Fibroblast of lung (primary cell): ENCODE data around the gene SIGMAR1. TPM values are rescaled to one million over a fixed set of nuclear protein-coding genes. Genes with fewer than 3 reads are reported as not detected.

ENCODE experiments used
- DNase-seq, 2 donors: peaks; one replicate each; pipeline versions ENCODE4 v3.0.0 to v3.0.0-alpha.2; 2010; ENCODE audit warnings: low read depth in 2 of 2
- H2AFZ ChIP-seq: 2 replicates; pipeline ENCODE4 v1.5.1; 2012; ENCODE audit warnings: low read length, control low read depth, inconsistent platforms
- H3K27ac ChIP-seq: 2 replicates; pipeline ENCODE4 v1.5.1; 2011; ENCODE audit warnings: low read length, control low read depth; ENCODE audit not compliant: insufficient read depth
- H3K27me3 ChIP-seq: 2 replicates; pipeline ENCODE4 v1.5.1; 2011; ENCODE audit warnings: mild to moderate bottlenecking, low read length; ENCODE audit not compliant: control insufficient read depth, insufficient read depth
- H3K36me3 ChIP-seq: 2 replicates; pipeline ENCODE4 v1.5.1; 2011; ENCODE audit warnings: low read length; ENCODE audit not compliant: control insufficient read depth, insufficient read depth
- H3K4me1 ChIP-seq: 2 replicates; pipeline ENCODE4 v1.5.1; 2011; ENCODE audit warnings: low read length; ENCODE audit not compliant: control insufficient read depth, insufficient read depth; ENCODE audit errors: extremely low read depth
- H3K4me2 ChIP-seq: 2 replicates; pipeline ENCODE4 v1.5.1; 2011; ENCODE audit warnings: low read length, control low read depth; ENCODE audit not compliant: insufficient read depth; ENCODE audit errors: extremely low read depth
- H3K4me3 ChIP-seq, 4 experiments: fragments of 200-600 bp in 1 of 4; sonication (generic) in 1 of 4; replicated peaks in 1 of 4; 2 replicates each; pipeline ENCODE4 v1.5.1; 2011 to 2016; ENCODE audit warnings: low read length in 4 of 4, low read depth in 3 of 4, mild to moderate bottlenecking in 3 of 4, control low read depth in 2 of 4, inconsistent platforms in 1 of 4, mixed read lengths in 1 of 4; ENCODE audit not compliant: insufficient read depth in 1 of 4; ENCODE audit errors: control extremely low read depth in 1 of 4
- H3K79me2 ChIP-seq: 2 replicates; pipeline ENCODE4 v1.5.1; 2012; ENCODE audit warnings: mild to moderate bottlenecking, low read length, inconsistent platforms; ENCODE audit not compliant: control insufficient read depth, insufficient read depth
- H3K9ac ChIP-seq: 2 replicates; pipeline ENCODE4 v1.5.1; 2011; ENCODE audit warnings: mild to moderate bottlenecking, low read length, control low read depth; ENCODE audit not compliant: insufficient read depth
- H3K9me3 ChIP-seq: 2 replicates; pipeline ENCODE4 v1.5.1; 2012; ENCODE audit warnings: low read depth, low read length; ENCODE audit not compliant: control insufficient read depth, insufficient read depth
- H4K20me1 ChIP-seq: 2 replicates; pipeline ENCODE4 v1.5.1; 2011; ENCODE audit warnings: low read length; ENCODE audit not compliant: control insufficient read depth, insufficient read depth; ENCODE audit errors: extremely low read depth
- EZH2 ChIP-seq: IDR thresholded peaks from 2 replicates; pipeline ENCODE4 v1.5.1; 2012; ENCODE audit warnings: low read length, control low read depth, mild to moderate bottlenecking; ENCODE audit errors: missing control alignments
- polyA plus RNA-seq, 2 donors: library from polyadenylated mRNA; depleted of rRNA in 1 of 2; stranded (reverse) in 1 of 2; unstranded in 1 of 2; fragments of >200 nt; gene quantifications; 2 replicates each; pipeline ENCODE4 v1.2.1, GENCODE V29; 2011 to 2012; ENCODE audit warnings: missing spikeins in 1 of 2
- total RNA-seq: library from RNA; depleted of rRNA; stranded (reverse); fragments of >200 nt; gene quantifications from 2 replicates; pipeline ENCODE4 v1.2.1, GENCODE V29; 2014
- TF ChIP-seq, protein P1 (sequence below), 2 donors: IDR thresholded peaks in 1 of 2; conservative IDR thresholded peaks in 1 of 2; 1 replicate in 1 of 2; 2 replicates in 1 of 2; pipeline ENCODE4 v1.5.1; 2011 to 2012; ENCODE audit warnings: low read length in 2 of 2, control low read depth in 1 of 2, inconsistent platforms in 1 of 2, low read depth in 1 of 2, mild to moderate bottlenecking in 1 of 2

The SIGMAR1 gene
- total and polyA plus RNA-seq, 2 donors (not counting 1 experiment from before 2014, with no cell fraction given) = 52.5 to 61.2 TPM

DNA sequence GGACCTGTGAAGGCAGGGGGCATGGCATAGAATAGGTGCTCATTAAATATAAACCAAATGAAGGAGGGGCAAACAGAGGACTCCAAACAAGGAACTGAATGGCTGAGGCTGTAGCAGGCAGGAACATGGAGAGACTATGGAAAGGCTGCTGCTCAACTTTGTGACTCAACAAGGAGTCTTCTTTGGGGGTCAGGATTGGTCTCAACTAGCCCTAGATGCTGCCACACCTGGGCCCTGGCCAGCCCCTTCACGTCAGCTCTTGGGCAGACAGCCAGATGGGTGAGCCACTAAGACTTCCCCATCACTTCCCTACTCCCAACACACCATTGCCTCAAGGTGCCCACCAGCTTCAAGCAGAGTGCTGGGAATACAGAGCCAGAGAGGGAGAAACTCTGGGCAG, 36.7 kb downstream of the SIGMAR1 start:
- H2AFZ ChIP-seq = no peak overlapping the region
- DNase-seq = no peak
- H3K36me3 ChIP-seq = no peaks in the 10 kb centered on the region
- H4K20me1 ChIP-seq = peaks cover 2% of the 10 kb centered on the region
- H3K4me2 ChIP-seq = no peak overlapping the region
- H3K27me3 ChIP-seq = peaks cover 8% of the 10 kb centered on the region
- no peak overlapping the region for H3K27ac ChIP-seq
- H3K9ac ChIP-seq = no peak overlapping the region
- H3K79me2 ChIP-seq = no peaks in the 10 kb centered on the region
- no peak overlapping the region for H3K4me3 ChIP-seq
- H3K4me1 ChIP-seq = no peaks in the 10 kb centered on the region
- TF ChIP-seq, protein P1, sequence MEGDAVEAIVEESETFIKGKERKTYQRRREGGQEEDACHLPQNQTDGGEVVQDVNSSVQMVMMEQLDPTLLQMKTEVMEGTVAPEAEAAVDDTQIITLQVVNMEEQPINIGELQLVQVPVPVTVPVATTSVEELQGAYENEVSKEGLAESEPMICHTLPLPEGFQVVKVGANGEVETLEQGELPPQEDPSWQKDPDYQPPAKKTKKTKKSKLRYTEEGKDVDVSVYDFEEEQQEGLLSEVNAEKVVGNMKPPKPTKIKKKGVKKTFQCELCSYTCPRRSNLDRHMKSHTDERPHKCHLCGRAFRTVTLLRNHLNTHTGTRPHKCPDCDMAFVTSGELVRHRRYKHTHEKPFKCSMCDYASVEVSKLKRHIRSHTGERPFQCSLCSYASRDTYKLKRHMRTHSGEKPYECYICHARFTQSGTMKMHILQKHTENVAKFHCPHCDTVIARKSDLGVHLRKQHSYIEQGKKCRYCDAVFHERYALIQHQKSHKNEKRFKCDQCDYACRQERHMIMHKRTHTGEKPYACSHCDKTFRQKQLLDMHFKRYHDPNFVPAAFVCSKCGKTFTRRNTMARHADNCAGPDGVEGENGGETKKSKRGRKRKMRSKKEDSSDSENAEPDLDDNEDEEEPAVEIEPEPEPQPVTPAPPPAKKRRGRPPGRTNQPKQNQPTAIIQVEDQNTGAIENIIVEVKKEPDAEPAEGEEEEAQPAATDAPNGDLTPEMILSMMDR (conservative IDR thresholded peaks at IDR 0.05 in 1 of 2, IDR thresholded peaks at IDR 0.05 in 1 of 2; ENCODE audit: low read depth in 1 of 2, low read length in 2 of 2) = no peak
- TF ChIP-seq EZH2 = no peak
- H3K9me3 ChIP-seq = no peaks in the 10 kb centered on the region

DNA sequence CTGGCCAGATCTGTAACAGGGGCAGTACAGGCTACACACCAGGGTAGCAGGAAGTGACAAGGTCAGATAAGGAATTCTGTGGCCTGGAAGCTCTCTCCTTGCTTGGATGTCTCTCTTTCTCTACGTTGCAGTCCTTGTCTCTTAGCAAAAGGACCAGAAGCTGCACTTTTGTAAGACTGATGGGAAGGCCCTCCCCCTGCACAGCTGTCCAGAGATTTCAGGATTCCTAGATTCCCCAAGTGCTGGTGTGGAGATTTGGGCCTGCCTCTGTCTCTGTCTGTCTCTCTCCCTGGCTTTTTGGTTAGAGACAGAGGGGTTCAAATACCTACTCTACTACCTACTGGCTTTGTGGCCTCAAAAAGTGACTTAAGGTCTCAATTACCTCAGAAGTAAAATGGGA, 38.0 kb downstream of the SIGMAR1 start:
- no peak for TF ChIP-seq EZH2
- TF ChIP-seq, protein P1 (conservative IDR thresholded peaks at IDR 0.05 in 1 of 2, IDR thresholded peaks at IDR 0.05 in 1 of 2; ENCODE audit: low read depth in 1 of 2, low read length in 2 of 2) = no peak
- DNase-seq = no peak
- Histone ChIP-seq H3K9ac (no peak overlapping the region), H3K9me3 (no peaks in the 10 kb centered on the region), H3K36me3 (no peaks in the 10 kb centered on the region), H4K20me1 (no peaks in the 10 kb centered on the region), H3K27me3 (peaks cover 4% of the 10 kb centered on the region), H3K4me1 (no peaks in the 10 kb centered on the region), H3K4me3 (no peak overlapping the region), H2AFZ (no peak overlapping the region), H3K79me2 (no peaks in the 10 kb centered on the region), H3K27ac (no peak overlapping the region), H3K4me2 (no peak overlapping the region)

DNA sequence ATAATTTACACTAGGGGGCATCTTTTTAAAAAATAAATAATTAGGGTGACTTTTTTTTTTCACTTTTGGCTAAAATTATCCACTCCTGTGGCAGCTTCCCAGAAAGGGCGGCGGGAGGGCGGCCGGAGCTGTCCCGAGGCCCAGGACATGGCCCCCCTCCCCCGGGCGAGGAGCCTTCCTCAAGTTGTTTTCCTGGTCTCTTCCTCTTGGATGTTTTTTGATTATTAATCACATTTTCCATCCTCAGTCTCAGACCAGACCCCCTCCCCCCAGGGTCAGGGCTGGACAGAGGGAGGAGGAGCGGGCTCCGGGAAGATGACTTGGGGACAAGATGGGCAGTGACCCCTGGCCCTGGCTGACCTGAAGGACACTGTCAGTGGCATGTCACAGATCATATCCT, 43.4 kb downstream of the SIGMAR1 start:
- Histone ChIP-seq H3K36me3 (no peaks in the 10 kb centered on the region), H2AFZ (no peak overlapping the region), H3K4me1 (no peaks in the 10 kb centered on the region), H3K4me2 (no peak overlapping the region), H3K4me3 (no peak overlapping the region), H3K79me2 (no peaks in the 10 kb centered on the region), H4K20me1 (no peaks in the 10 kb centered on the region), H3K27ac (no peak overlapping the region), H3K9ac (no peak overlapping the region), H3K27me3 (peaks cover 42% of the 10 kb centered on the region), H3K9me3 (no peaks in the 10 kb centered on the region)
- TF ChIP-seq, protein P1 (conservative IDR thresholded peaks at IDR 0.05 in 1 of 2, IDR thresholded peaks at IDR 0.05 in 1 of 2; ENCODE audit: low read depth in 1 of 2, low read length in 2 of 2) = no peak
- no peak for TF ChIP-seq EZH2
- no peak for DNase-seq
